ENCODE results near the gene KDM5A.

- TF ChIP-seq CTCF (IDR thresholded peaks at IDR 0.05) (no peak), EZH2 (IDR thresholded peaks at IDR 0.05) (no peak), EZH2phosphoT487 (IDR thresholded peaks at IDR 0.05) (no peak)
Measured at GRCh38 chr12:307406-307805, 81.7 kb downstream of the KDM5A start.
